Thyroid gland (tissue), 4 donors: Measurements from ENCODE around the gene LAMA3.

Experiments
- POLR2A ChIP-seq, 2 donors: fragments of 450-650 bp; IDR thresholded peaks; one replicate each; pipeline ENCODE4 v1.6.1; 2017; ENCODE audit warnings: antibody characterized with exemption in 2 of 2, mild to moderate bottlenecking in 2 of 2, moderate library complexity in 1 of 2
- TF ChIP-seq, protein P1 (sequence below), 6 experiments: fragments of 200-600 bp in 3 of 6; fragments of 450-650 bp in 3 of 6; sonication (generic) in 3 of 6; IDR thresholded peaks; one replicate each; pipeline ENCODE4 v1.5.1; 2016 to 2019; ENCODE audit warnings: antibody characterized with exemption in 6 of 6, mild to moderate bottlenecking in 2 of 6, inconsistent platforms in 1 of 6, moderate library complexity in 1 of 6

DNA sequence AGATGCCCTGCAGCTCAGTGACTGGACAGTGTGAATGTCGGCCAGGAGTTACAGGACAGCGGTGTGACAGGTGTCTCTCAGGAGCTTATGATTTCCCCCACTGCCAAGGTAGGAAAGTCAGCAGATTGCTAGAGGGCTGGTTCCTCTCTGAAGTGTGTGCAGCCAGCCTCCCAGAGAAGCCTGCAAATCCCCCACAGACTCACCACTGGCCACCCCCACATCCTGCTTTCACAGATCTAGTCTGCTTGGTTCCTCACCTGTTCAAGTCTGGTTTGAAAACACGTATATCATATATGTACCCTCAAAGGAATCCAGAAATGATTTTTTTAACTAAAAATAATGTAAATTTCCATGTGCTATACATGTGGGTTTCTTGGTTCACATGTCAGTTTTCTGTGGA is 121.1 kb downstream of the LAMA3 start:
- TF ChIP-seq, protein P1, sequence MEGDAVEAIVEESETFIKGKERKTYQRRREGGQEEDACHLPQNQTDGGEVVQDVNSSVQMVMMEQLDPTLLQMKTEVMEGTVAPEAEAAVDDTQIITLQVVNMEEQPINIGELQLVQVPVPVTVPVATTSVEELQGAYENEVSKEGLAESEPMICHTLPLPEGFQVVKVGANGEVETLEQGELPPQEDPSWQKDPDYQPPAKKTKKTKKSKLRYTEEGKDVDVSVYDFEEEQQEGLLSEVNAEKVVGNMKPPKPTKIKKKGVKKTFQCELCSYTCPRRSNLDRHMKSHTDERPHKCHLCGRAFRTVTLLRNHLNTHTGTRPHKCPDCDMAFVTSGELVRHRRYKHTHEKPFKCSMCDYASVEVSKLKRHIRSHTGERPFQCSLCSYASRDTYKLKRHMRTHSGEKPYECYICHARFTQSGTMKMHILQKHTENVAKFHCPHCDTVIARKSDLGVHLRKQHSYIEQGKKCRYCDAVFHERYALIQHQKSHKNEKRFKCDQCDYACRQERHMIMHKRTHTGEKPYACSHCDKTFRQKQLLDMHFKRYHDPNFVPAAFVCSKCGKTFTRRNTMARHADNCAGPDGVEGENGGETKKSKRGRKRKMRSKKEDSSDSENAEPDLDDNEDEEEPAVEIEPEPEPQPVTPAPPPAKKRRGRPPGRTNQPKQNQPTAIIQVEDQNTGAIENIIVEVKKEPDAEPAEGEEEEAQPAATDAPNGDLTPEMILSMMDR (IDR thresholded peaks at IDR 0.05) = no peak
- no peak for TF ChIP-seq POLR2A (IDR thresholded peaks at IDR 0.05)
